Ascending aorta (tissue), 2 donors: ENCODE measurements around the gene KCNRG. TPM values are rescaled to one million over a fixed set of nuclear protein-coding genes. Genes with fewer than 3 reads are reported as not detected.
A peak's percentile ranks its signal among the peaks of the same experiment; 100 is the strongest.

Source experiments
- DNase-seq, 2 donors: peaks; one replicate each; pipeline ENCODE4 v3.0.0-alpha.2; 2019; ENCODE audit warnings: low spot score in 2 of 2
- H3K27ac ChIP-seq, 2 donors: fragments of 200-600 bp; sonication (generic); one replicate each; pipeline ENCODE4 v1.5.1; 2016 to 2017; ENCODE audit warnings: mild to moderate bottlenecking in 1 of 2
- H3K27me3 ChIP-seq: fragments of 200-600 bp; sonication (generic); one replicate; pipeline ENCODE4 v1.5.1; 2017
- H3K36me3 ChIP-seq, 2 donors: fragments of 200-600 bp; sonication (generic); one replicate each; pipeline ENCODE4 v1.5.1; 2016
- H3K4me1 ChIP-seq, 2 donors: fragments of 200-600 bp; sonication (generic); one replicate each; pipeline ENCODE4 v1.5.1; 2016 to 2017; ENCODE audit warnings: mild to moderate bottlenecking in 1 of 2
- H3K4me3 ChIP-seq, 2 donors: fragments of 200-600 bp; sonication (generic); one replicate each; pipeline ENCODE4 v1.5.1; 2016 to 2017; ENCODE audit warnings: mild to moderate bottlenecking in 1 of 2
- H3K9me3 ChIP-seq, 2 donors: fragments of 200-600 bp; sonication (generic); one replicate each; pipeline ENCODE4 v1.5.1; 2016
- CTCF ChIP-seq, 3 experiments: fragments of 200-600 bp in 2 of 3; fragments of 450-650 bp in 1 of 3; sonication (generic) in 2 of 3; IDR thresholded peaks; one replicate each; pipeline ENCODE4 v1.5.1; 2016 to 2019; ENCODE audit warnings: antibody characterized with exemption in 3 of 3, mild to moderate bottlenecking in 1 of 3, moderate library complexity in 1 of 3
- intact Hi-C: fragments of 100-400 bp; cut with DNase I; formaldehyde crosslinking; loops from one replicate; pipeline ENCODE4 v1.15.1; 2023
- total RNA-seq: library from RNA; depleted of rRNA; stranded (reverse); fragments of >200 nt; gene quantifications from one replicate; pipeline ENCODE4 v1.1.0, GENCODE V29; 2016

The KCNRG gene
- total RNA-seq, 1 donor from 2014 or later, result 3.3 TPM

- no peak overlapping the region for H3K4me3 ChIP-seq
- intact Hi-C loops, result no loop called here
- peak overlapping the region in 1 of 2 donors; percentile 49 for H3K27ac ChIP-seq
- no peak for TF ChIP-seq CTCF (IDR thresholded peaks at IDR 0.05)
- no peak for DNase-seq
- H3K36me3 ChIP-seq, result peaks cover 20 to 45% of the 10 kb centered on the region in 2 donors
- H3K4me1 ChIP-seq, result peaks cover 0 to 25% of the 10 kb centered on the region in 2 donors
- no peaks in the 10 kb centered on the region for H3K9me3 ChIP-seq
- no peaks in the 10 kb centered on the region for H3K27me3 ChIP-seq
These were observed 858 bp upstream of the KCNRG start for GRCh38 chr13:50014386-50014785.

- TF ChIP-seq CTCF (IDR thresholded peaks at IDR 0.05), result no peak
- intact Hi-C loops, result no loop called here
- peaks cover 0 to 25% of the 10 kb centered on the region in 2 donors for H3K4me1 ChIP-seq
- peaks cover 23 to 41% of the 10 kb centered on the region in 2 donors for H3K36me3 ChIP-seq
- H3K4me3 ChIP-seq, result no peak overlapping the region
- no peaks in the 10 kb centered on the region for H3K9me3 ChIP-seq
- H3K27ac ChIP-seq, result peak overlapping the region; percentile 49 to 50
- no peak for DNase-seq
- H3K27me3 ChIP-seq, result no peaks in the 10 kb centered on the region
These were observed 506 bp downstream of the KCNRG start for GRCh38 chr13:50015750-50016149.

GRCh38 chr13:50016444-50016843, 1.2 kb downstream of the KCNRG start:
- TF ChIP-seq CTCF (IDR thresholded peaks at IDR 0.05), result no peak
- Histone ChIP-seq H3K27me3 (no peaks in the 10 kb centered on the region), H3K4me3 (no peak overlapping the region), H3K9me3 (no peaks in the 10 kb centered on the region), H3K4me1 (peaks cover 0 to 25% of the 10 kb centered on the region in 2 donors), H3K36me3 (peaks cover 25 to 41% of the 10 kb centered on the region in 2 donors), H3K27ac (peak overlapping the region; percentile 49 to 50)
- intact Hi-C loops, result no loop called here
- no peak for DNase-seq

GRCh38 chr13:50017819-50018218, 2.6 kb downstream of the KCNRG start:
- TF ChIP-seq CTCF (IDR thresholded peaks at IDR 0.05), result no peak
- no peak for DNase-seq
- no peaks in the 10 kb centered on the region for H3K27me3 ChIP-seq
- peak overlapping the region; percentile 14 to 28 for H3K27ac ChIP-seq
- intact Hi-C loops, result no loop called here
- peaks cover 0 to 25% of the 10 kb centered on the region in 2 donors for H3K4me1 ChIP-seq
- no peaks in the 10 kb centered on the region for H3K9me3 ChIP-seq
- H3K4me3 ChIP-seq, result no peak overlapping the region
- H3K36me3 ChIP-seq, result peaks cover 16 to 37% of the 10 kb centered on the region in 2 donors

GRCh38 chr13:50025436-50025835, 10.2 kb downstream of the KCNRG start:
- Histone ChIP-seq H3K36me3 (peaks cover 7 to 35% of the 10 kb centered on the region in 2 donors), H3K4me3 (no peak overlapping the region), H3K27ac (no peak overlapping the region), H3K4me1 (no peaks in the 10 kb centered on the region), H3K9me3 (no peaks in the 10 kb centered on the region), H3K27me3 (no peaks in the 10 kb centered on the region)
- intact Hi-C loops, result no loop called here
- no peak for DNase-seq
- no peak for TF ChIP-seq CTCF (IDR thresholded peaks at IDR 0.05)
